Astrocyte of the cerebellum (primary cell): ENCODE measurements around the gene PYGL.
A peak's percentile ranks its signal among the peaks of the same experiment; 100 is the strongest.
"Not testable (repeated sequence)": the region's sequence is repeated elsewhere in the genome, so short reads cannot be mapped to it uniquely, and the experiment has no call there.

Experiments used
- DNase-seq: peaks from one replicate; pipeline ENCODE4 v3.0.0-alpha.2; 2011; ENCODE audit warnings: low read depth
- H3K4me3 ChIP-seq: 2 replicates; pipeline ENCODE4 v1.5.1; 2011; ENCODE audit warnings: mild to moderate bottlenecking, low read depth, low read length, moderate library complexity
- CTCF ChIP-seq: IDR thresholded peaks from 2 replicates; pipeline ENCODE4 v1.5.1; 2012; ENCODE audit warnings: low read length, low read depth, moderate library complexity, mild to moderate bottlenecking; ENCODE audit errors: missing control alignments
- in situ Hi-C: cut with HindIII; loops from 2 replicates; pipeline ENCODE4 v1.10.0; 2017; ENCODE audit warnings: low sequenced_read_pairs

The PYGL gene

DNA sequence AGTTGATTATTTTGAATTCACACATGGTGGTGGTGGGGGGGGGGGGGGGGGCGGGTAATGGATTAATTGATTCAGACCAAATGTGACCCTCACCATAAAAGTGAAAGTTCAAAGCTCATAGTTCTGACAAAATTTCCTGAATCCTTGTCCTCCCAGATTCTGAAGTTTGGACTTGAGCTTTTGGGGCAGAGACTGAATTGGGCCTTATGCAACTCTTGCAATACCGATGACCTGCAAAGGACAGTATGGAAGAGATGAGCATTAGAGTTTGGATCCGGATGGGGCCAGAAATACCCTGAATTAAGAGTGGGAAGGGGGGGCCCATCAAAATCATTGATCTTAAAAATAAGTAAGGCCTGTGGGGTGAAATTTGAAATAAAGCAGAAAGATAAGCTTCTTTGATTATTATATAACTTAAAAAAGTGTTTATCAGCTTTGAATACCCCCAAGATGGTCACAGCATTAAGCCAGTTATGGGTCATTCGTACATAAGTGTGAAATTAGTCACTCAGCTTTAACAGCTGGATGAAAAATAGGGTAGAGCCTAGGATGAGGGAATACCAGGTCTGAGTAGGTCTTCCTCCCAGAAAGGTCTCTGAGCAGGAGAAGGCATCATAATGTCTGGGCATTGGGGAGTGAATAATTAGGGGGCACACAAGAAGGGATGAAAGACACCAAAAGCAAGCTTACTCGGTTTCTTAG lies 2.1 kb upstream of the PYGL start:
- no peak for DNase-seq
- H3K4me3 ChIP-seq: no peak overlapping the region
- in situ Hi-C loops: no loop called here
- TF ChIP-seq CTCF: no peak

DNA sequence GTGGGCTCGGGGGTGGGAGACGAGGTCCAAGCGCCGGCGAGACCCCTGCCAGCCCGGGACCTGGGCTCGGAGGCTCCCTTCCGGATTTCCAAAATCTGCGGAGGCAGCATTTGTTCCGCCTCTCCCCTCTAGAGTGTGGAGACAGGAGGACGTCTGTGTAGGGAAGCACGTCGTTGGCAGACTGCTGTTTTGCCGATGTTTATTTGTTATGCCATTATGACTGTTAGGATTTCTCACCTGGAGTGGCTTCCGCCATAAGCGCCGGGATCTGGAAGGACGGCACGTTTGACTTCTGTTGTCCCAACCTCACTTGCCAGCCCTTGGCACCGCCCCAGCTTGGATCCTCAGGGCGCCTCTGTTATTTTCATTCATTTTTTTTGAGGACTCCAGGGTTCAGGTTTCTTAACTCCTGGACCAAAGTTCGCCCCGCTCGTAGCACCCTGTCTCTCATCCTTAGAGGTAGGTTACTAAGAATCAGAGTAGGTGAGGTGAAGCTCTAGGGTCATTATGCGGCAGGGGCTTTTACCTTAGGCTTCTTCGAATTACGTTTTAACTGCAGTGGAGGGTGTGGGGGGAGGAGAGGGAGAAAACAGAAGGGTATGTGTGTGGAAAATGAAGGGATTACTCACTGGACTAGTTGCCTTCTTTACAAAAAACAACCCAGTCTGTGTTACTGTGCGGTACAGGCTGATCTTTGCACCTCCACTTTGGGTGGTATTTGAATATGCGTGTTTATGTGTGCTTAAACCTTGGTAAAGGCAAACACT lies 547 bp upstream of the PYGL start:
- no peak for DNase-seq
- H3K4me3 ChIP-seq: peak overlapping the region; percentile 72
- in situ Hi-C loops: no loop called here
- no peak for TF ChIP-seq CTCF

- no peak for TF ChIP-seq CTCF
- in situ Hi-C loops: no loop called here
- no peak for DNase-seq
- peak overlapping the region; percentile 72 for H3K4me3 ChIP-seq
Measured at GRCh38 chr14:50943261-50943942, 881 bp downstream of the PYGL start.

- in situ Hi-C loops, DNase-seq: not testable (repeated sequence)
Measured at GRCh38 chr14:50941638-50942037, 2.6 kb downstream of the PYGL start.

DNA sequence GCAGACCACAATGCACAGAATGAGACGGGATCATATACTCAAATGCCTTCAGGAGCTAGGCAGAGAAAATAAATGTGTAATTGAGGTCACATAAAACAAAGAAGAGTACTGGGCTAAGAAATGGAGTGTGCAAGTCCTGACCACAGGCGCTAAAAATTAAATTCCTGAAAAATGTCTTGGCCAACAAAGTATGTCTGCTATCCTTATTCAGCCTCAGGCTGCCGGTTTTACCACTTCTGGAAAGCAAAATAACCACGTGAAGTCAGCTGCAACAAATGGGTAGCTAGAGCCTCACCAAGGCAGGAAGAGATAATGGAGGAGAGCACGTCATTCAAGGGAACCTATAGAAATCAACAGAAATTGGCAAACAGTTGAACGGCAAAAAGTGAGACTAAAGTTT lies 3.1 kb downstream of the PYGL start:
- in situ Hi-C loops: no loop called here
- no peak overlapping the region for H3K4me3 ChIP-seq
- TF ChIP-seq CTCF: no peak
- DNase-seq: peak; percentile 57

More at GRCh38 chr14:50941638-50942037, 2.6 kb downstream of the PYGL start:
- not testable (repeated sequence) for H3K4me3 ChIP-seq

DNA sequence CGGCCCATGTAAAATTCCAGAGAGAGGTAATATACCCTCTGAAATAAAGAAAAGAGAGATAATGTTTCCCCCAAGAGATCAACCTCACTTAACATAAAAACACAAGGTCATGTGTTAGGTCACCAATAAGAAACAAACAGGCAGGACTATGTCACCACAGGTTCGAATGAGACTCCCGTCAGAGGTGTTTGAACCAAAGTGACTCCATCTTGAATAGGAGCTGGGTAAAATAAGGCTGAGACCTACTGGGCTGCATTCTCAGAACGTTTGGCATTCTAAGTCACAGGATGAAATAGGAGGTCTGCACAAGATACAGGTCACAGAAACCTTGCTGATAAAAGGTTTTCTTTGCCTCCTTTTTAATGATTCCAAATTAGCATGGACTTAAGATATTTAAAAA lies 6.5 kb downstream of the PYGL start:
- no peak for TF ChIP-seq CTCF
- in situ Hi-C loops: no loop called here
- DNase-seq: no peak
- H3K4me3 ChIP-seq: no peak overlapping the region
